GM12873 (cell line): ENCODE measurements around the gene DKK3.

Source experiments
- TF ChIP-seq, protein P1 (sequence below): IDR thresholded peaks from 2 replicates; pipeline ENCODE4 v1.5.1; 2012; ENCODE audit warnings: low read depth, mild to moderate bottlenecking, moderate library complexity, low read length, control low read depth; ENCODE audit not compliant: insufficient read depth; ENCODE audit errors: missing control alignments

Gene DKK3

DNA sequence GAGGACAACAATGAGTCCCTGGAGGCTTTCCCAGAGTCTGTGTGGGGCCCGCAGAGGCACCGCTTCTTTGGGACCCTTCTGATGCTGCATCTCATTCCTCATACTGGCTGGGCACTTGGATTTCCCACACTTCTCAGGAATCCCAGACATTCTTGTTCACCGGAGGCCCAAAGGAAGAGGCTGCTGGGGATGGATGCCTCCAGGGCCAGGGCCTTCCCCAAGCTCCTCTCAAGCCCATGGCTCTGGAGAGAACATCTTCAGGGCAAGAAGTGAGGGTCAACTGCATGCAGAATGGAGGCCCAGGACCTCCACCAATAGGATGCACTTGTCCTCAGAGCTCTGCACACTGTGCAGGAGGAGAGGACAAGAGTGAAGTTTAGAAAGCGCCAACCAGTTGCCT is 34.6 kb downstream of the DKK3 start:
- TF ChIP-seq, protein P1, sequence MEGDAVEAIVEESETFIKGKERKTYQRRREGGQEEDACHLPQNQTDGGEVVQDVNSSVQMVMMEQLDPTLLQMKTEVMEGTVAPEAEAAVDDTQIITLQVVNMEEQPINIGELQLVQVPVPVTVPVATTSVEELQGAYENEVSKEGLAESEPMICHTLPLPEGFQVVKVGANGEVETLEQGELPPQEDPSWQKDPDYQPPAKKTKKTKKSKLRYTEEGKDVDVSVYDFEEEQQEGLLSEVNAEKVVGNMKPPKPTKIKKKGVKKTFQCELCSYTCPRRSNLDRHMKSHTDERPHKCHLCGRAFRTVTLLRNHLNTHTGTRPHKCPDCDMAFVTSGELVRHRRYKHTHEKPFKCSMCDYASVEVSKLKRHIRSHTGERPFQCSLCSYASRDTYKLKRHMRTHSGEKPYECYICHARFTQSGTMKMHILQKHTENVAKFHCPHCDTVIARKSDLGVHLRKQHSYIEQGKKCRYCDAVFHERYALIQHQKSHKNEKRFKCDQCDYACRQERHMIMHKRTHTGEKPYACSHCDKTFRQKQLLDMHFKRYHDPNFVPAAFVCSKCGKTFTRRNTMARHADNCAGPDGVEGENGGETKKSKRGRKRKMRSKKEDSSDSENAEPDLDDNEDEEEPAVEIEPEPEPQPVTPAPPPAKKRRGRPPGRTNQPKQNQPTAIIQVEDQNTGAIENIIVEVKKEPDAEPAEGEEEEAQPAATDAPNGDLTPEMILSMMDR = no peak

GRCh38 chr11:11973361-11973800 is 35.0 kb downstream of the DKK3 start:
- TF ChIP-seq, protein P1 = no peak

GRCh38 chr11:11972730-11973341 is 35.6 kb downstream of the DKK3 start:
- TF ChIP-seq, protein P1 = no peak

GRCh38 chr11:11971906-11972547 is 36.4 kb downstream of the DKK3 start:
- TF ChIP-seq, protein P1 = no peak

DNA sequence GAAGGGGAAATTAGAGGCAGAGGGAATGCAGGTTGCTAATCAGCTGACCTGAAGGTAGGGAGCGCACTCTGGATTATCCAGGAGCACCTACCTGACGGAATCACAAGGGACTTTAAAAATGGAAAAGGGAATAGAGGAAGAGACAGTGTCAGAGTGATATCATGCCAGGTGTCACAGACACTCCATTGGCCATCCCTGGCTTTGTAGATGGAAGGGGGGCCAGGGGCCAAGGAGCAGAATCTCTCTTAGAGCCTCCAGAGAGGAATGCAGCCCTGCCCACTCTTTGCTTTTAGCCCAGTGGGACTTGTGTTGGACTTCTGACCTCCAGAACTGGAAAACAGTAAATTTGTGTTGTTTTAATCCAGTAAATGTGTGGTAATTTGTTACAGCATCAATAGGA is 37.9 kb downstream of the DKK3 start:
- TF ChIP-seq, protein P1 = no peak

GRCh38 chr11:11969380-11970215 is 38.8 kb downstream of the DKK3 start:
- TF ChIP-seq, protein P1 = no peak
